GM21737 (cell line): ENCODE data around the gene KIRREL2.
A peak's percentile ranks its signal among the peaks of the same experiment; 100 is the strongest.
"Not testable (repeated sequence)": the region's sequence is repeated elsewhere in the genome, so short reads cannot be mapped to it uniquely, and the experiment has no call there.

Source experiments
- ATAC-seq: cut with Tn5 transposase; IDR thresholded peaks from one replicate; pipeline ENCODE4 v1.9.1; 2021; ENCODE audit warnings: mild to moderate bottlenecking, moderate library complexity; ENCODE audit not compliant: unreplicated experiment

Gene KIRREL2

GRCh38 chr19:35895911-35896642 lies 39.4 kb downstream of the KIRREL2 start:
- ATAC-seq, result no peak

GRCh38 chr19:35896643-35897040 lies 39.9 kb downstream of the KIRREL2 start:
- ATAC-seq, result no peak

- no peak for ATAC-seq
Measured at GRCh38 chr19:35897706-35898451, 41.2 kb downstream of the KIRREL2 start.

- no peak for ATAC-seq
Measured at GRCh38 chr19:35898499-35898809, 41.7 kb downstream of the KIRREL2 start.

- ATAC-seq, result peak; percentile 35
Measured at GRCh38 chr19:35899547-35900214, 43.0 kb downstream of the KIRREL2 start.

- no peak for ATAC-seq
Measured at GRCh38 chr19:35901055-35901644, 44.4 kb downstream of the KIRREL2 start.

- no peak for ATAC-seq
Measured at GRCh38 chr19:35901854-35902661, 45.3 kb downstream of the KIRREL2 start, which contains the start of gene HCST. Gene HCST (plus strand): TSS chr19:35902529. CDS start chr19:35902594, 65 bp downstream.

- no peak for ATAC-seq
Measured at GRCh38 chr19:35902870-35903475, 46.3 kb downstream of the KIRREL2 start.

GRCh38 chr19:35903550-35904179 lies 47.0 kb downstream of the KIRREL2 start:
- peak; percentile 38 for ATAC-seq

- no peak for ATAC-seq
Measured at GRCh38 chr19:35904311-35905068, 47.8 kb downstream of the KIRREL2 start.

GRCh38 chr19:35905178-35905727 lies 48.5 kb downstream of the KIRREL2 start:
- no peak for ATAC-seq

- ATAC-seq, result no peak
Measured at GRCh38 chr19:35907377-35907745, 50.6 kb downstream of the KIRREL2 start.

- ATAC-seq, result no peak
Measured at GRCh38 chr19:35908010-35908441, 51.3 kb downstream of the KIRREL2 start, which contains the start of gene TYROBP. Gene TYROBP (minus strand): TSS chr19:35908295. CDS start chr19:35908228, 67 bp downstream.

- peak; percentile 45 for ATAC-seq
Measured at GRCh38 chr19:35908973-35909683, 52.4 kb downstream of the KIRREL2 start.

GRCh38 chr19:35909684-35910035 lies 52.9 kb downstream of the KIRREL2 start:
- ATAC-seq, result no peak

GRCh38 chr19:35910355-35910754 lies 53.6 kb downstream of the KIRREL2 start:
- not testable (repeated sequence) for ATAC-seq

GRCh38 chr19:35911173-35911572 lies 54.5 kb downstream of the KIRREL2 start:
- ATAC-seq, result no peak

- no peak for ATAC-seq
Measured at GRCh38 chr19:35911790-35912189, 55.1 kb downstream of the KIRREL2 start.
